ES-I3 (cell line): ENCODE results near the gene FBN3.
"Not testable (repeated sequence)": the region's sequence is repeated elsewhere in the genome, so short reads cannot be mapped to it uniquely, and the experiment has no call there.

ENCODE experiments used
- H3K36me3 ChIP-seq: 2 replicates; pipeline ENCODE4 v1.6.1; 2013; ENCODE audit warnings: mild to moderate bottlenecking, low read length, control low read depth, moderate library complexity; ENCODE audit not compliant: insufficient read depth
- H3K4me1 ChIP-seq: 2 replicates; pipeline ENCODE4 v1.6.1; 2013; ENCODE audit warnings: mild to moderate bottlenecking, control low read depth, low read length; ENCODE audit not compliant: insufficient read depth
- H3K9ac ChIP-seq: 2 replicates; pipeline ENCODE4 v1.6.1; 2013; ENCODE audit warnings: low read depth, mild to moderate bottlenecking, low read length, moderate library complexity
- H3K9me3 ChIP-seq: 2 replicates; pipeline ENCODE4 v1.6.1; 2013; ENCODE audit warnings: mild to moderate bottlenecking, low read length, moderate library complexity; ENCODE audit not compliant: control insufficient read depth, insufficient read depth

FBN3 gene

GRCh38 chr19:8117991-8118390 is 31.4 kb downstream of the FBN3 start:
- Histone ChIP-seq H3K4me1 (peaks cover 15% of the 10 kb centered on the region; the same call in 1 of the 2 replicates), H3K36me3 (0 out of 2 replicates have a peak, but pooled peaks cover 6% of the 10 kb centered on the region), H3K9ac (no peak overlapping the region)

GRCh38 chr19:8116437-8117293 is 32.7 kb downstream of the FBN3 start:
- H3K9ac ChIP-seq: no peak overlapping the region
- H3K36me3 ChIP-seq: 0 out of 2 replicates have a peak, but pooled peaks cover 6% of the 10 kb centered on the region
- no peaks in the 10 kb centered on the region for H3K9me3 ChIP-seq
- peaks cover 19% of the 10 kb centered on the region; the same call in 1 of the 2 replicates for H3K4me1 ChIP-seq

More at GRCh38 chr19:8117991-8118390, 31.4 kb downstream of the FBN3 start:
- no peaks in the 10 kb centered on the region for H3K9me3 ChIP-seq

- peaks cover 13% of the 10 kb centered on the region; the same call in 1 of the 2 replicates for H3K4me1 ChIP-seq
- H3K9me3 ChIP-seq: no peaks in the 10 kb centered on the region
- 0 out of 2 replicates have a peak, but pooled peaks cover 6% of the 10 kb centered on the region for H3K36me3 ChIP-seq
- no peak overlapping the region for H3K9ac ChIP-seq
These were observed 33.5 kb downstream of the FBN3 start for GRCh38 chr19:8115805-8116396.

GRCh38 chr19:8113017-8113416 is 36.4 kb downstream of the FBN3 start:
- no peaks in the 10 kb centered on the region for H3K36me3 ChIP-seq
- no peak overlapping the region for H3K9ac ChIP-seq
- peaks cover 6% of the 10 kb centered on the region; the same call in 1 of the 2 replicates for H3K4me1 ChIP-seq
- no peaks in the 10 kb centered on the region for H3K9me3 ChIP-seq

- H3K36me3 ChIP-seq: 0 out of 2 replicates have a peak, but pooled peaks cover 5% of the 10 kb centered on the region
- no peak overlapping the region for H3K9ac ChIP-seq
- H3K9me3 ChIP-seq: no peaks in the 10 kb centered on the region
- H3K4me1 ChIP-seq: peaks cover 6% of the 10 kb centered on the region; the same call in 1 of the 2 replicates
These were observed 38.0 kb downstream of the FBN3 start for GRCh38 chr19:8111376-8111775.

GRCh38 chr19:8110931-8111330 is 38.5 kb downstream of the FBN3 start:
- peaks cover 6% of the 10 kb centered on the region; the same call in 1 of the 2 replicates for H3K4me1 ChIP-seq
- no peaks in the 10 kb centered on the region for H3K9me3 ChIP-seq
- H3K36me3 ChIP-seq: peaks cover 6% of the 10 kb centered on the region; the same call in 1 of the 2 replicates
- H3K9ac ChIP-seq: no peak overlapping the region

GRCh38 chr19:8109890-8110662 is 39.3 kb downstream of the FBN3 start:
- peaks cover 6% of the 10 kb centered on the region; the same call in 1 of the 2 replicates for H3K4me1 ChIP-seq
- no peak overlapping the region for H3K9ac ChIP-seq
- peaks cover 12% of the 10 kb centered on the region; the same call in 1 of the 2 replicates for H3K36me3 ChIP-seq
- H3K9me3 ChIP-seq: no peaks in the 10 kb centered on the region

- H3K9ac ChIP-seq: no peak overlapping the region
- peaks cover 6% of the 10 kb centered on the region; the same call in 1 of the 2 replicates for H3K4me1 ChIP-seq
- peaks cover 12% of the 10 kb centered on the region; the same call in 1 of the 2 replicates for H3K36me3 ChIP-seq
- H3K9me3 ChIP-seq: no peaks in the 10 kb centered on the region
These were observed 39.9 kb downstream of the FBN3 start for GRCh38 chr19:8109455-8109854.

- peaks cover 12% of the 10 kb centered on the region; the same call in 1 of the 2 replicates for H3K36me3 ChIP-seq
These were observed 40.6 kb downstream of the FBN3 start for GRCh38 chr19:8108560-8109445.

GRCh38 chr19:8107301-8107903 is 42.0 kb downstream of the FBN3 start:
- Histone ChIP-seq H3K36me3 (peaks cover 12% of the 10 kb centered on the region; the same call in 1 of the 2 replicates), H3K9ac (no peak overlapping the region), H3K9me3 (no peaks in the 10 kb centered on the region), H3K4me1 (no peaks in the 10 kb centered on the region)

More at GRCh38 chr19:8108560-8109445, 40.6 kb downstream of the FBN3 start:
- peaks cover 6% of the 10 kb centered on the region; the same call in 1 of the 2 replicates for H3K4me1 ChIP-seq
- H3K9ac ChIP-seq: no peak overlapping the region
- H3K9me3 ChIP-seq: no peaks in the 10 kb centered on the region

- no peaks in the 10 kb centered on the region for H3K9me3 ChIP-seq
- H3K9ac ChIP-seq: no peak overlapping the region
- H3K4me1 ChIP-seq: no peaks in the 10 kb centered on the region
- H3K36me3 ChIP-seq: peaks cover 12% of the 10 kb centered on the region; the same call in 1 of the 2 replicates
These were observed 43.9 kb downstream of the FBN3 start for GRCh38 chr19:8105471-8105870.

GRCh38 chr19:8101910-8102309 is 47.5 kb downstream of the FBN3 start:
- peaks cover 20% of the 10 kb centered on the region; the same call in 1 of the 2 replicates for H3K36me3 ChIP-seq
- H3K4me1 ChIP-seq, H3K9me3 ChIP-seq, H3K9ac ChIP-seq: not testable (repeated sequence)

GRCh38 chr19:8101311-8101710 is 48.1 kb downstream of the FBN3 start:
- no peaks in the 10 kb centered on the region for H3K4me1 ChIP-seq
- H3K36me3 ChIP-seq: peaks cover 24% of the 10 kb centered on the region

More at GRCh38 chr19:8101311-8101710, 48.1 kb downstream of the FBN3 start:
- no peak overlapping the region for H3K9ac ChIP-seq
- H3K9me3 ChIP-seq: peaks cover 4% of the 10 kb centered on the region; the same call in 1 of the 2 replicates
